Loucy (cell line): ENCODE measurements around the gene C1QTNF8.

ENCODE experiments used
- H2AFZ ChIP-seq: fragments of 200-600 bp; sonication (generic); 2 replicates; pipeline ENCODE4 v1.6.0; 2016; ENCODE audit warnings: antibody characterized with exemption, mild to moderate bottlenecking, low read length, moderate library complexity
- H3F3A ChIP-seq: fragments of 200-600 bp; 2 replicates; pipeline ENCODE4 v1.6.0; 2016; ENCODE audit warnings: antibody characterized with exemption, low read depth, mild to moderate bottlenecking
- H3K27me3 ChIP-seq: fragments of 200-600 bp; sonication (generic); 2 replicates; pipeline ENCODE4 v1.6.1; 2014; ENCODE audit warnings: low read length, mild to moderate bottlenecking; ENCODE audit not compliant: insufficient read depth, poor library complexity, severe bottlenecking
- H3K36me3 ChIP-seq: fragments of 200-600 bp; sonication (generic); 2 replicates; pipeline ENCODE4 v1.6.1; 2016; ENCODE audit warnings: low read length; ENCODE audit not compliant: insufficient read depth
- H3K4me1 ChIP-seq: fragments of 200-600 bp; sonication (generic); 2 replicates; pipeline ENCODE4 v1.5.1; 2014; ENCODE audit warnings: low read length, mild to moderate bottlenecking; ENCODE audit not compliant: insufficient read depth, poor library complexity, severe bottlenecking
- H3K4me2 ChIP-seq: fragments of 200-600 bp; sonication (generic); 2 replicates; pipeline ENCODE4 v1.6.0; 2014; ENCODE audit warnings: antibody characterized with exemption, low read length, low read depth, mild to moderate bottlenecking; ENCODE audit not compliant: poor library complexity, severe bottlenecking
- H3K4me3 ChIP-seq: fragments of 200-600 bp; sonication (generic); 2 replicates; pipeline ENCODE4 v1.5.1; 2014; ENCODE audit warnings: low read length, mild to moderate bottlenecking, mixed read lengths; ENCODE audit not compliant: poor library complexity, severe bottlenecking
- H3K79me2 ChIP-seq: fragments of 200-600 bp; sonication (generic); 2 replicates; pipeline ENCODE4 v1.6.1; 2014; ENCODE audit warnings: low read length; ENCODE audit not compliant: insufficient read depth
- H3K9ac ChIP-seq: fragments of 200-600 bp; sonication (generic); 2 replicates; pipeline ENCODE4 v1.6.0; 2014; ENCODE audit warnings: mild to moderate bottlenecking, low read depth, low read length, moderate library complexity; ENCODE audit not compliant: poor library complexity, severe bottlenecking
- H3K9me2 ChIP-seq: fragments of 200-600 bp; sonication (generic); replicated peaks from 2 replicates; pipeline ENCODE4 v1.6.1; 2016; ENCODE audit warnings: low read depth, low read length, mixed read lengths
- H3K9me3 ChIP-seq: fragments of 200-600 bp; sonication (generic); 2 replicates; pipeline ENCODE4 v1.6.1; 2014; ENCODE audit warnings: mild to moderate bottlenecking, antibody characterized with exemption, low read length, low read depth; ENCODE audit not compliant: insufficient read depth
- H4K20me1 ChIP-seq: fragments of 200-600 bp; sonication (generic); 2 replicates; pipeline ENCODE4 v1.6.0; 2014; ENCODE audit warnings: antibody characterized with exemption, low read length, mild to moderate bottlenecking; ENCODE audit not compliant: insufficient read depth, poor library complexity, severe bottlenecking
- CTCF ChIP-seq: fragments of 200-600 bp; sonication (generic); conservative IDR thresholded peaks from 2 replicates; pipeline ENCODE4 v1.5.1; 2014; ENCODE audit warnings: mild to moderate bottlenecking, antibody characterized with exemption, low read length
- EZH2phosphoT487 ChIP-seq: fragments of 200-600 bp; IDR thresholded peaks from 2 replicates; pipeline ENCODE4 v1.6.1; 2018; ENCODE audit warnings: antibody characterized with exemption, mild to moderate bottlenecking, moderate library complexity, borderline replicate concordance

The C1QTNF8 gene

GRCh38 chr16:1133271-1133670 lies 37.2 kb upstream of the C1QTNF8 start:
- H3K9ac ChIP-seq, result no peak overlapping the region
- no peaks in the 10 kb centered on the region for H3K79me2 ChIP-seq
- TF ChIP-seq EZH2phosphoT487, result no peak
- TF ChIP-seq CTCF, result no peak
- H4K20me1 ChIP-seq, result no peaks in the 10 kb centered on the region
- H3F3A ChIP-seq, result no peaks in the 10 kb centered on the region
- no peaks in the 10 kb centered on the region for H3K36me3 ChIP-seq
- no peaks in the 10 kb centered on the region for H3K9me2 ChIP-seq
- H3K9me3 ChIP-seq, result no peaks in the 10 kb centered on the region
- H2AFZ ChIP-seq, result no peak overlapping the region
- H3K4me1 ChIP-seq, result no peaks in the 10 kb centered on the region
- no peaks in the 10 kb centered on the region for H3K27me3 ChIP-seq
- no peak overlapping the region for H3K4me2 ChIP-seq
- H3K4me3 ChIP-seq, result no peak overlapping the region

- no peaks in the 10 kb centered on the region for H3K9me2 ChIP-seq
- no peaks in the 10 kb centered on the region for H3K36me3 ChIP-seq
- H3K9me3 ChIP-seq, result no peaks in the 10 kb centered on the region
- H2AFZ ChIP-seq, result no peak overlapping the region
- TF ChIP-seq EZH2phosphoT487 (no peak), CTCF (no peak)
- H3F3A ChIP-seq, result no peaks in the 10 kb centered on the region
- H3K9ac ChIP-seq, result no peak overlapping the region
- no peaks in the 10 kb centered on the region for H4K20me1 ChIP-seq
- no peaks in the 10 kb centered on the region for H3K79me2 ChIP-seq
- no peaks in the 10 kb centered on the region for H3K27me3 ChIP-seq
- no peak overlapping the region for H3K4me3 ChIP-seq
- no peaks in the 10 kb centered on the region for H3K4me1 ChIP-seq
- no peak overlapping the region for H3K4me2 ChIP-seq
Measured at GRCh38 chr16:1132431-1132830, 36.4 kb upstream of the C1QTNF8 start.

GRCh38 chr16:1131378-1131994 lies 35.4 kb upstream of the C1QTNF8 start:
- TF ChIP-seq CTCF, result no peak
- no peak for TF ChIP-seq EZH2phosphoT487
- no peaks in the 10 kb centered on the region for H3K27me3 ChIP-seq
- no peaks in the 10 kb centered on the region for H3K9me3 ChIP-seq
- H3K9me2 ChIP-seq, result no peaks in the 10 kb centered on the region
- no peaks in the 10 kb centered on the region for H3F3A ChIP-seq
- no peak overlapping the region for H3K9ac ChIP-seq
- H2AFZ ChIP-seq, result no peak overlapping the region
- no peaks in the 10 kb centered on the region for H3K79me2 ChIP-seq
- H3K4me2 ChIP-seq, result no peak overlapping the region
- H3K36me3 ChIP-seq, result no peaks in the 10 kb centered on the region
- no peaks in the 10 kb centered on the region for H3K4me1 ChIP-seq
- no peaks in the 10 kb centered on the region for H4K20me1 ChIP-seq
- no peak overlapping the region for H3K4me3 ChIP-seq
